GM23338 (cell line): ENCODE measurements around the gene NPM1. TPM values are rescaled to one million over a fixed set of nuclear protein-coding genes. Genes with fewer than 3 reads are reported as not detected.

Experiments used
- ATAC-seq: fragments of 200-7000 bp; cut with Tn5 transposase; 3 replicates; pipeline ENCODE4 v1.9.1; 2020
- DNase-seq: peaks from one replicate; pipeline ENCODE4 v3.0.0-alpha.2; 2015; ENCODE audit warnings: low spot score
- H2AFZ ChIP-seq: fragments of 200-600 bp; sonication (generic); 2 replicates; pipeline ENCODE4 v1.8.0; 2016; ENCODE audit warnings: antibody characterized with exemption, mild to moderate bottlenecking, moderate library complexity
- H3F3A ChIP-seq: fragments of 200-600 bp; sonication (generic); replicated peaks from 2 replicates; pipeline ENCODE4 v1.8.0; 2017; ENCODE audit warnings: antibody characterized with exemption, mixed run types, low read depth
- H3K27ac ChIP-seq: fragments of 200-600 bp; sonication (generic); 2 replicates; pipeline ENCODE4 v1.6.1; 2016; ENCODE audit warnings: low read depth
- H3K27me3 ChIP-seq: fragments of 200-600 bp; sonication (generic); 2 replicates; pipeline ENCODE4 v1.8.0; 2016; ENCODE audit warnings: mild to moderate bottlenecking, mixed run types, moderate library complexity; ENCODE audit not compliant: insufficient read depth
- H3K36me3 ChIP-seq: fragments of 200-600 bp; sonication (generic); 2 replicates; pipeline ENCODE4 v1.8.0; 2016; ENCODE audit warnings: mild to moderate bottlenecking; ENCODE audit not compliant: insufficient read depth
- H3K4me1 ChIP-seq: fragments of 200-600 bp; sonication (generic); 2 replicates; pipeline ENCODE4 v1.8.0; 2016; ENCODE audit warnings: mild to moderate bottlenecking, moderate library complexity; ENCODE audit not compliant: insufficient read depth
- H3K4me2 ChIP-seq: fragments of 200-600 bp; sonication (generic); 2 replicates; pipeline ENCODE4 v1.7.1; 2017; ENCODE audit warnings: mixed run types
- H3K4me3 ChIP-seq: fragments of 200-600 bp; sonication (generic); 2 replicates; pipeline ENCODE4 v1.6.1; 2016; ENCODE audit warnings: mixed run types
- H3K79me2 ChIP-seq: fragments of 200-600 bp; sonication (generic); replicated peaks from 2 replicates; pipeline ENCODE4 v1.8.0; 2017; ENCODE audit warnings: mild to moderate bottlenecking; ENCODE audit not compliant: insufficient read depth
- H3K9me2 ChIP-seq: fragments of 200-600 bp; sonication (generic); 2 replicates; pipeline ENCODE4 v1.8.0; 2017; ENCODE audit not compliant: insufficient read depth
- H4K20me1 ChIP-seq: fragments of 200-600 bp; sonication (generic); replicated peaks from 2 replicates; pipeline ENCODE4 v1.8.0; 2017; ENCODE audit warnings: mild to moderate bottlenecking; ENCODE audit not compliant: insufficient read depth
- H3K27ac Mint-ChIP-seq: 2 replicates; pipeline ENCODE4 v1.8.0; 2020; ENCODE audit warnings: inconsistent platforms, mild to moderate bottlenecking, moderate library complexity, mixed read lengths
- H3K27me3 Mint-ChIP-seq: 3 replicates; pipeline ENCODE4 v1.8.0; 2022; ENCODE audit warnings: low read depth, mild to moderate bottlenecking, moderate library complexity, mixed read lengths, inconsistent platforms; ENCODE audit not compliant: insufficient read depth, poor library complexity
- H3K36me3 Mint-ChIP-seq: 3 replicates; pipeline ENCODE4 v1.8.0; 2021; ENCODE audit warnings: low read depth, mild to moderate bottlenecking, inconsistent platforms, moderate library complexity, mixed read lengths
- H3K4me1 Mint-ChIP-seq: 3 replicates; pipeline ENCODE4 v1.8.0; 2020; ENCODE audit warnings: mild to moderate bottlenecking, inconsistent platforms, mixed read lengths
- H3K4me3 Mint-ChIP-seq: 3 replicates; pipeline ENCODE4 v1.8.0; 2021; ENCODE audit warnings: moderate library complexity, mild to moderate bottlenecking, inconsistent platforms, mixed read lengths
- H3K9me3 Mint-ChIP-seq: 3 replicates; pipeline ENCODE4 v1.8.0; 2020; ENCODE audit warnings: moderate library complexity, mild to moderate bottlenecking, inconsistent platforms, mixed read lengths
- CREB1 ChIP-seq: fragments of 250-450 bp; sonication (Bioruptor Pico); IDR thresholded peaks from 2 replicates; pipeline ENCODE4 v1.5.0; 2020; ENCODE audit warnings: low read depth, mild to moderate bottlenecking, moderate library complexity
- CTCF ChIP-seq, 2 experiments: fragments of 200-600 bp in 1 of 2; sonication (generic) in 1 of 2; conservative IDR thresholded peaks; 2 replicates each; pipeline versions ENCODE4 v1.5.1 to v1.6.1; 2016 to 2017; ENCODE audit warnings: antibody characterized with exemption in 2 of 2, low read depth in 2 of 2, mild to moderate bottlenecking in 2 of 2, moderate library complexity in 1 of 2
- EZH2 ChIP-seq: fragments of 200-600 bp; sonication (generic); IDR thresholded peaks from one replicate; pipeline ENCODE4 v1.8.0; 2017; ENCODE audit warnings: antibody characterized with exemption, mild to moderate bottlenecking, low read depth; ENCODE audit not compliant: unreplicated experiment
- EZH2phosphoT487 ChIP-seq: fragments of 200-600 bp; sonication (generic); IDR thresholded peaks from one replicate; pipeline ENCODE4 v1.8.1; 2018; ENCODE audit warnings: antibody characterized with exemption; ENCODE audit not compliant: unreplicated experiment
- JUNB ChIP-seq: IDR thresholded peaks from one replicate; pipeline ENCODE4 v1.6.1; 2016; ENCODE audit warnings: antibody characterized with exemption; ENCODE audit not compliant: unreplicated experiment
- NANOG ChIP-seq: IDR thresholded peaks from 2 replicates; pipeline ENCODE4 v1.6.1; 2016; ENCODE audit warnings: antibody characterized with exemption, borderline replicate concordance
- POLR2AphosphoS5 ChIP-seq: IDR thresholded peaks from 2 replicates; pipeline ENCODE4 v1.6.1; 2016; ENCODE audit warnings: antibody characterized with exemption, low read depth
- REST ChIP-seq: IDR thresholded peaks from one replicate; pipeline ENCODE4 v1.6.1; 2018; ENCODE audit warnings: antibody characterized with exemption; ENCODE audit not compliant: unreplicated experiment
- STAT1 ChIP-seq: IDR thresholded peaks from one replicate; pipeline ENCODE4 v1.6.1; 2016; ENCODE audit warnings: antibody characterized with exemption; ENCODE audit not compliant: unreplicated experiment
- ZNF114 ChIP-seq: fragments of 250-450 bp; sonication (Bioruptor Pico); IDR thresholded peaks from 2 replicates; pipeline ENCODE4 v1.5.0; 2020; ENCODE audit warnings: mild to moderate bottlenecking, moderate library complexity
- ZNF331 ChIP-seq: fragments of 250-450 bp; sonication (Bioruptor Pico); IDR thresholded peaks from 2 replicates; pipeline ENCODE4 v1.5.0; 2020; ENCODE audit warnings: low read depth, mild to moderate bottlenecking, moderate library complexity
- ZNF462 ChIP-seq: fragments of 250-450 bp; sonication (Bioruptor Pico); IDR thresholded peaks from 2 replicates; pipeline ENCODE4 v1.5.0; 2020; ENCODE audit warnings: mild to moderate bottlenecking, moderate library complexity
- polyA plus RNA-seq: library from polyadenylated mRNA; unstranded; fragments of >200 nt; fragmentation: Nextera tagmentation; extraction: Ambion mirVana; gene quantifications from 2 replicates; pipeline ENCODE4 v1.2.1, GENCODE V29; 2016
- total RNA-seq: library from RNA; depleted of rRNA; stranded (reverse); fragments of >200 nt; shearing (Covaris generic); gene quantifications from 2 replicates; pipeline ENCODE4 v1.2.3, GENCODE V29; 2014
- TF ChIP-seq, protein P1 (sequence below): IDR thresholded peaks from 2 replicates; pipeline ENCODE4 v1.6.1; 2016; ENCODE audit warnings: antibody characterized with exemption

NPM1 gene
- total and polyA plus RNA-seq, 2 experiments from 2014 or later = 3,739 to 5,242 TPM

- Mint-ChIP-seq H3K36me3 (no peaks in the 10 kb centered on the region; the same call in 2 of the 3 replicates), H3K4me1 (peaks cover 27% of the 10 kb centered on the region), H3K9me3 (no peaks in the 10 kb centered on the region), H3K4me3 (no peak overlapping the region), H3K27ac (no peak overlapping the region; the same call in 1 of the 2 replicates), H3K27me3 (peaks cover 11% of the 10 kb centered on the region)
- H2AFZ ChIP-seq = no peak overlapping the region
- no peaks in the 10 kb centered on the region for H3F3A ChIP-seq
- no peaks in the 10 kb centered on the region for H4K20me1 ChIP-seq
- H3K27me3 ChIP-seq = no peaks in the 10 kb centered on the region
- H3K36me3 ChIP-seq = no peaks in the 10 kb centered on the region
- H3K4me2 ChIP-seq = no peak overlapping the region
- no peak overlapping the region for H3K27ac ChIP-seq
- peaks cover 3% of the 10 kb centered on the region for H3K4me1 ChIP-seq
- H3K79me2 ChIP-seq = no peaks in the 10 kb centered on the region
- H3K4me3 ChIP-seq = no peak overlapping the region
- DNase-seq (no peak), ATAC-seq (no peak)
- TF ChIP-seq JUNB = no peak
- no peak for TF ChIP-seq NANOG
- no peak for TF ChIP-seq EZH2
- TF ChIP-seq ZNF114 = no peak
- TF ChIP-seq POLR2AphosphoS5 = no peak
- TF ChIP-seq, protein P1, sequence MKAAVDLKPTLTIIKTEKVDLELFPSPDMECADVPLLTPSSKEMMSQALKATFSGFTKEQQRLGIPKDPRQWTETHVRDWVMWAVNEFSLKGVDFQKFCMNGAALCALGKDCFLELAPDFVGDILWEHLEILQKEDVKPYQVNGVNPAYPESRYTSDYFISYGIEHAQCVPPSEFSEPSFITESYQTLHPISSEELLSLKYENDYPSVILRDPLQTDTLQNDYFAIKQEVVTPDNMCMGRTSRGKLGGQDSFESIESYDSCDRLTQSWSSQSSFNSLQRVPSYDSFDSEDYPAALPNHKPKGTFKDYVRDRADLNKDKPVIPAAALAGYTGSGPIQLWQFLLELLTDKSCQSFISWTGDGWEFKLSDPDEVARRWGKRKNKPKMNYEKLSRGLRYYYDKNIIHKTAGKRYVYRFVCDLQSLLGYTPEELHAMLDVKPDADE = no peak
- no peak for TF ChIP-seq STAT1
- TF ChIP-seq ZNF462 (CRISPR knock-in tag) = no peak
- TF ChIP-seq REST = no peak
- TF ChIP-seq ZNF331 = no peak
- no peak for TF ChIP-seq CTCF (conservative IDR thresholded peaks at IDR 0.05; ENCODE audit: low read depth in 2 of 2)
- TF ChIP-seq CREB1 = no peak
- no peak for TF ChIP-seq EZH2phosphoT487
- no peaks in the 10 kb centered on the region for H3K9me2 ChIP-seq
Observed at GRCh38 chr5:171433352-171433698, 45.7 kb downstream of the NPM1 start.
